ENCODE results near the gene SLC22A5. TPM values are rescaled to one million over a fixed set of nuclear protein-coding genes. Genes with fewer than 3 reads are reported as not detected.

Gene SLC22A5
- total RNA-seq, 2 experiments from 2014 or later = 0.36 to 0.88 TPM

- peaks cover 9% of the 10 kb centered on the region; the same call in 1 of the 2 replicates for H3K9me3 ChIP-seq (ENCODE audit: low read length)
- H3K4me3 ChIP-seq (ENCODE audit: low read depth, low read length, poor library complexity, severe bottlenecking) = peak overlapping the region; percentile 75
- TF ChIP-seq EZH2phosphoT487 (IDR thresholded peaks at IDR 0.05; ENCODE audit: borderline replicate concordance, low read depth, low read length) = no peak
- TF ChIP-seq CTCF (conservative IDR thresholded peaks at IDR 0.05; ENCODE audit: low read length) = peak; percentile 78
- ChIA-PET CTCF (ENCODE audit: unreplicated experiment) (interaction anchor here (0.6 to 1.8 kb wide), 7 partner anchors 10 to 90 kb away, joined by 3 to 9 read pairs (median 4); no protein-coding TSS in a partner anchor), POLR2A (interaction anchor here (0.5 to 2.2 kb wide), 9 partner anchors 9 to 293 kb away, joined by 3 to 8 read pairs (median 6); partner anchors contain the start of gene IRF1)
- peaks cover 11% of the 10 kb centered on the region; the same call in 1 of the 2 replicates for H3K79me2 ChIP-seq (ENCODE audit: insufficient read depth, low read depth, low read length)
- H4K20me1 ChIP-seq (ENCODE audit: insufficient read depth, low read length) = no peaks in the 10 kb centered on the region
- H3K9me2 ChIP-seq (ENCODE audit: insufficient read depth, low read length) = no peaks in the 10 kb centered on the region
- peak; percentile 92 for DNase-seq (ENCODE audit: low spot score)
- intact Hi-C loops (cut with micrococcal nuclease; ENCODE audit: unreplicated experiment) = loop anchor here (1.0 kb wide), 2 partner anchors 24 to 86 kb away; no protein-coding TSS in a partner anchor
- H3K27ac ChIP-seq (ENCODE audit: low read depth, low read length, poor library complexity, severe bottlenecking) = peak overlapping the region; percentile 86
- H3K4me1 ChIP-seq (ENCODE audit: insufficient read depth, low read length, poor library complexity, severe bottlenecking) = peaks cover 64% of the 10 kb centered on the region
- no peaks in the 10 kb centered on the region for H3K36me3 ChIP-seq (ENCODE audit: insufficient read depth, low read length)
- H3K4me2 ChIP-seq (ENCODE audit: low read length) = peak overlapping the region; percentile 86
- BruUV-seq (replicated peaks) = TSS peak; percentile 53
- peak overlapping the region; percentile 79 for H2AFZ ChIP-seq (ENCODE audit: low read length)
Measured at GRCh38 chr5:132410451-132411303, 41.2 kb downstream of the SLC22A5 start.

GRCh38 chr5:132411304-132412013 is 41.9 kb downstream of the SLC22A5 start:
- H3K4me3 ChIP-seq (ENCODE audit: low read depth, low read length, poor library complexity, severe bottlenecking) = peak overlapping the region; percentile 75
- no peak for TF ChIP-seq CTCF (conservative IDR thresholded peaks at IDR 0.05; ENCODE audit: low read length)
- no peak for TF ChIP-seq EZH2phosphoT487 (IDR thresholded peaks at IDR 0.05; ENCODE audit: borderline replicate concordance, low read depth, low read length)
- H3K4me2 ChIP-seq (ENCODE audit: low read length) = peak overlapping the region; percentile 86
- CTCF ChIA-PET (ENCODE audit: unreplicated experiment) = interaction anchor here (0.6 to 1.8 kb wide), 7 partner anchors 9 to 89 kb away, joined by 3 to 9 read pairs (median 4); no protein-coding TSS in a partner anchor
- no peaks in the 10 kb centered on the region for H3K36me3 ChIP-seq (ENCODE audit: insufficient read depth, low read length)
- H3K9me2 ChIP-seq (ENCODE audit: insufficient read depth, low read length) = no peaks in the 10 kb centered on the region
- no peaks in the 10 kb centered on the region for H4K20me1 ChIP-seq (ENCODE audit: insufficient read depth, low read length)
- intact Hi-C loops (cut with micrococcal nuclease; ENCODE audit: unreplicated experiment) = no loop called here
- no peak for DNase-seq (ENCODE audit: low spot score)
- peak overlapping the region; percentile 79 for H2AFZ ChIP-seq (ENCODE audit: low read length)
- peaks cover 11% of the 10 kb centered on the region; the same call in 1 of the 2 replicates for H3K79me2 ChIP-seq (ENCODE audit: insufficient read depth, low read depth, low read length)
- POLR2A ChIA-PET = interaction anchor here (0.6 to 2.2 kb wide), 9 partner anchors 9 to 88 kb away, joined by 3 to 8 read pairs (median 6); partner anchors contain the start of gene IRF1
- BruUV-seq (replicated peaks) = no TSS peak
- H3K9me3 ChIP-seq (ENCODE audit: low read length) = peaks cover 9% of the 10 kb centered on the region; the same call in 1 of the 2 replicates
- H3K4me1 ChIP-seq (ENCODE audit: insufficient read depth, low read length, poor library complexity, severe bottlenecking) = peaks cover 72% of the 10 kb centered on the region
- H3K27ac ChIP-seq (ENCODE audit: low read depth, low read length, poor library complexity, severe bottlenecking) = peak overlapping the region; percentile 86

Data from OCI-LY7 (cell line).